Nephron (organoid): ENCODE measurements around the gene SAP30L.

ENCODE experiments used
- H3K27ac Mint-ChIP-seq, 3 experiments: 2 replicates each; pipeline ENCODE4 v1.8.0; 2020; ENCODE audit warnings: mixed read lengths in 3 of 3, mild to moderate bottlenecking in 2 of 3, moderate library complexity in 1 of 3
- H3K27me3 Mint-ChIP-seq: 2 replicates; pipeline ENCODE4 v1.8.0; 2021; ENCODE audit warnings: low read depth, mild to moderate bottlenecking, moderate library complexity, mixed read lengths
- H3K36me3 Mint-ChIP-seq: 2 replicates; pipeline ENCODE4 v1.8.0; 2020; ENCODE audit warnings: low read depth, mixed read lengths
- H3K4me1 Mint-ChIP-seq: 2 replicates; pipeline ENCODE4 v1.8.0; 2020; ENCODE audit warnings: mixed read lengths
- H3K4me3 Mint-ChIP-seq, 3 experiments: 2 replicates each; pipeline ENCODE4 v1.8.0; 2020; ENCODE audit warnings: mild to moderate bottlenecking in 3 of 3, mixed read lengths in 3 of 3, moderate library complexity in 2 of 3
- H3K9me3 Mint-ChIP-seq: 2 replicates; pipeline ENCODE4 v1.8.0; 2020; ENCODE audit warnings: mixed read lengths
- TF ChIP-seq, protein P1 (sequence below), 3 experiments: fragments of 200-600 bp; sonication (generic); IDR thresholded peaks; one replicate each; pipeline ENCODE4 v1.5.0; 2021; ENCODE audit warnings: antibody characterized with exemption in 3 of 3; ENCODE audit not compliant: unreplicated experiment in 3 of 3

Gene SAP30L

DNA sequence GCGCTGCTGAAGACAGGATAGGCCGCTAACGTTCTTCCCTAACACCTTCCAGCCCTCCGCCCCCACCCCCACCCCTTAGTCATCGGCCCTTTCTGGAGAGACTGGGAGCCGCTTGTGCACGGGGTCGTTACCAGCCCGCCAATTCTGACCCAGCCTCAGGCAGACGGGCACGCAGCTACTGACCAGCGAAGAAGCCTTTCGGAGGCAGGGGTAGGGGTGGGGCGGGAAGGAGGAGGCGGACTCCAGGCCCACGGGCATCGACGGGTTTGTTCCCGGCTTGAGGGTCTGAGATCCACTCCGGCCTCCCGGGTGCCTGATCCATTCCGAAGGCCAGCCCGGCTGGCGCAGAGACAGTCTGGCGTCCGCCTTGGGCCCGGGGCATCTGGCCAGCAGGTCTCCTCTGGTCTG is 33.0 kb downstream of the SAP30L start:
- peaks cover 54% of the 10 kb centered on the region for H3K4me1 Mint-ChIP-seq
- no peak overlapping the region for H3K4me3 Mint-ChIP-seq
- H3K36me3 Mint-ChIP-seq: no peaks in the 10 kb centered on the region
- TF ChIP-seq, protein P1, sequence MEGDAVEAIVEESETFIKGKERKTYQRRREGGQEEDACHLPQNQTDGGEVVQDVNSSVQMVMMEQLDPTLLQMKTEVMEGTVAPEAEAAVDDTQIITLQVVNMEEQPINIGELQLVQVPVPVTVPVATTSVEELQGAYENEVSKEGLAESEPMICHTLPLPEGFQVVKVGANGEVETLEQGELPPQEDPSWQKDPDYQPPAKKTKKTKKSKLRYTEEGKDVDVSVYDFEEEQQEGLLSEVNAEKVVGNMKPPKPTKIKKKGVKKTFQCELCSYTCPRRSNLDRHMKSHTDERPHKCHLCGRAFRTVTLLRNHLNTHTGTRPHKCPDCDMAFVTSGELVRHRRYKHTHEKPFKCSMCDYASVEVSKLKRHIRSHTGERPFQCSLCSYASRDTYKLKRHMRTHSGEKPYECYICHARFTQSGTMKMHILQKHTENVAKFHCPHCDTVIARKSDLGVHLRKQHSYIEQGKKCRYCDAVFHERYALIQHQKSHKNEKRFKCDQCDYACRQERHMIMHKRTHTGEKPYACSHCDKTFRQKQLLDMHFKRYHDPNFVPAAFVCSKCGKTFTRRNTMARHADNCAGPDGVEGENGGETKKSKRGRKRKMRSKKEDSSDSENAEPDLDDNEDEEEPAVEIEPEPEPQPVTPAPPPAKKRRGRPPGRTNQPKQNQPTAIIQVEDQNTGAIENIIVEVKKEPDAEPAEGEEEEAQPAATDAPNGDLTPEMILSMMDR (IDR thresholded peaks at IDR 0.05; ENCODE audit: unreplicated experiment in 3 of 3): no peak
- no peaks in the 10 kb centered on the region for H3K9me3 Mint-ChIP-seq
- H3K27ac Mint-ChIP-seq: no peak overlapping the region
- H3K27me3 Mint-ChIP-seq: peaks cover 100% of the 10 kb centered on the region

DNA sequence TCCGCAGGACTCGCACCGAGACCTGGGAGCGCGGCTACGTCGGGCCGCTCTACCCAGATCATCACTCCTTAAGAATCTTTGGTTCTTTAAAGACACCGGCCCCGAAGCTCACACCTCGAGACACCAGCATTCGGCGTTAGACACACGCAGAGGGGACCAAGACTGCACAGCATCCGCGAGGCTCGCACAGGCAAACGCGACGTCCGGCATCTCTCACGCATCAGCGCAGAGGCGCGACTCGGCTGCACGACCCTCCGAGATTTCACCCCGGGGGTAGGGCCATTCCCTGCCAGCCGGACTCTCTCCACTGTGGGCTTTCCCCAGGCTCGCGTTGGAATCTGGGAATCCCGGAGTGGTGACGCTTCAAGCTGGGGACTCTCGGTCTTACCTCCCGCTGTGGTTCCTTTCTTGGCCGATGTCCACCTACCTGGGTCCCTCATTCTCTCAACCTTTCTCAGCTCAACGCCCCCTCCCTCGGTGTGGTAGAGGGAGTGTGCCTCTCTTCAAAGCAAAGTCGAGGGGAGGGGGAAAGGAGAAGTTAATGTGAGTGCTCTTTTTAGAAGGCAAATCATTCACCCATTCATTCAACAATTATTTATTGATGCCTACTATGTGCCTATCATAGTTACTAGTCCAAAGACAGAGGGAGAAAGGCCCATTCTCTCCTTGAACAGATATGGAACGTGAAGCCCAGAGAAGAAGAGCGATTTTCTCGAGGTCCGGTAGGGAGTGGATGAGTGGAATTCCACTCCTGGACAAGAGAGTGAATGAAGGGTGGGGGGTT is 33.6 kb downstream of the SAP30L start:
- peaks cover 100% of the 10 kb centered on the region for H3K27me3 Mint-ChIP-seq
- no peak overlapping the region for H3K27ac Mint-ChIP-seq
- H3K9me3 Mint-ChIP-seq: no peaks in the 10 kb centered on the region
- peak overlapping the region; percentile 34 to 68 (median 43) for H3K4me3 Mint-ChIP-seq
- peaks cover 53% of the 10 kb centered on the region for H3K4me1 Mint-ChIP-seq
- TF ChIP-seq, protein P1 (IDR thresholded peaks at IDR 0.05; ENCODE audit: unreplicated experiment in 3 of 3): no peak
- no peaks in the 10 kb centered on the region for H3K36me3 Mint-ChIP-seq

DNA sequence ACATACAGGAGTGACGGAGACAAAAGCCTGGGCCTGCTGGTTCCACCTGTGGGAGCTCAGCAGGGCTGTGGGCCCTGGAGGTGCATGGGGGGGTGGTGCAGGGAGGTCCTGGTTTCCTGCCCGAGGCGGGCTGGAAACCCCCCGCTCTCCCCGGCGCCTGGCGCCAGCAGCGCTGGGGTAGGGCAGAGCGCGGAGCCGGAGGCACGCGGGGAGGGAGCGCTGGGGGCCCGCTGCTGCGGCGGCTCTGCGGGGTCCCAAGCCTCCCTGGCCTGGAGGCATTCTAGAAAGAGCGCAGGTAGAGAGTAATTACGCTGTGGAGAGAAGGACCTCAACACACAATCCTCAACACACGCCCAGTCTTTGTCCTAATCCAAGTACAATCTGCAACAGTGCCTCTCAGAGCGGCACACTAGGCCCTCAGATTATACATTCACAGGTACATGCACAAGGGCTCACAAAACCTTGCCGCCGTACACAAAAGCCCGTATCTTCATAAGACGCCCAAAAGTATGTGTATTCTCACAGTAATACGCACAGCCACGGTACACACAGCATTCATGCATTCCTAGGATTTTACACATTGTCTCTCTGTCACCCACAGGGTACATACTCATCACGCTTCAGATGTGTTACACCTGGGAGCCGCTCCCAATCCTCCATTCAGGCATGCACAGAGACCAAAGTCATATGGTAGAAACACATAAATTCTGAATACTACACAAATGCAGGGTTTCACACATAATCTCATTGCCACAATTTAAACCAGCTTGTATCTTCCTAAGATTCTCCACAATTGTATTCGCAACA is 34.4 kb downstream of the SAP30L start:
- Mint-ChIP-seq H3K9me3 (no peaks in the 10 kb centered on the region), H3K4me3 (peak overlapping the region in 1 of 3 experiments; percentile 2), H3K27ac (no peak overlapping the region), H3K36me3 (no peaks in the 10 kb centered on the region), H3K4me1 (peaks cover 45% of the 10 kb centered on the region), H3K27me3 (peaks cover 100% of the 10 kb centered on the region)
- TF ChIP-seq, protein P1 (IDR thresholded peaks at IDR 0.05; ENCODE audit: unreplicated experiment in 3 of 3): no peak

DNA sequence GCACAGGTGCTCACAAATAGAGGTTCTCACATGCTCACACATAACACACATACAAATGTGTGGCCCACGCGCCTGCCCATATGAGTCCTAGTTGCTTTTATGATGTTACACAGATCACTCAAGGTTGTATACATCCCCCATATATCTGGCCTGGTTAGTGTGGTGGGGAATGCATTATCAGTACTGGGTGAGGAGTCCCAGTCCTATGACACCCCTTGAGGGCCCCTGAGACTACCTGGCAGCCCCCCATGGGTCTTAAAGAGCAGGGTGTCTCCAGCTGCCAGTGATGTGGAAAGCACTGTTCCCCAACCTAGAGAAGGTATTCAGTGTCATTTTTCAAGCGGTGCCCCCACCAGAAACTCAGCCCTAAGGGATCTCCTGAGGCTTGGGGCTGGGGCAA is 35.0 kb downstream of the SAP30L start:
- H3K4me1 Mint-ChIP-seq: peaks cover 40% of the 10 kb centered on the region
- H3K4me3 Mint-ChIP-seq: no peak overlapping the region
- no peaks in the 10 kb centered on the region for H3K9me3 Mint-ChIP-seq
- no peaks in the 10 kb centered on the region for H3K36me3 Mint-ChIP-seq
- peaks cover 100% of the 10 kb centered on the region for H3K27me3 Mint-ChIP-seq
- TF ChIP-seq, protein P1 (IDR thresholded peaks at IDR 0.05; ENCODE audit: unreplicated experiment in 3 of 3): no peak
- no peak overlapping the region for H3K27ac Mint-ChIP-seq

DNA sequence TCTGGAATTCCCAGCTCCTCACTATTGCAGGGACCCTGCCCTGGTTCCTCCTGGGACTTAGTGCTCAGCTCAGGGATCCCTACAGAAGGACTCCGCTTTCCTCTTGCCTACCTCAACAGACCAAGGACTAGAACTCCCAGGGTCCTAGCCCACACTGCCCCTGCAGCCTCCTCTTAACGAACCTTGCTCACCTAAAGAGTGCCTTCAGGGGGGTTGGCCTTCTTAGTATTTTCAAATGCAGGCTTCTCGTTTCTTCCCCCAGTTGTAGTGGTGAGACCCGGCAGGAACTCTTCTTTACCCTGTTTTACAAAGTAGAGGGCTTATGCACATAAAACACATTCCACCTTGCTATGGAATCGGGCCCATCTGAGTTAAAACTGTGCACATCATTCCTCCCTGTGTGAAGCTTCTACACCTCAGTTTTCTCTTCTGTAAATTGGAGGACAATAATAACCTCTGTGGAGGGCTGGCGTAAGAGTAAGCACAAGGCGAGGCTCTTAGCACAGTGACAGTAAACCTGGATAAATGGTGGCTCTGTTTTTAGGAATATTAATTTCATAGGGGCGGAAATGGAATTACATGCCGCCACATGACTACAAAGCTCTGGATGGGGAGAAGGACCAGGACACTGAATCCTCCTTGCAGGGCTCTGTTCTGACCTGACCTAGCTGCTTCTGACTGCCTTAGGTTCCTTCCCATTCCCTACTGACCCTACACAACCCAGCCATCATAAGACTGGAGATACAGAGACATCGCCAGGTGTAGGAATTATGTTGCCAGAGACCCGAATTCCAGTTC is 36.0 kb downstream of the SAP30L start:
- Mint-ChIP-seq H3K27ac (no peak overlapping the region), H3K9me3 (no peaks in the 10 kb centered on the region), H3K27me3 (peaks cover 100% of the 10 kb centered on the region), H3K36me3 (no peaks in the 10 kb centered on the region), H3K4me1 (peaks cover 34% of the 10 kb centered on the region), H3K4me3 (no peak overlapping the region)
- TF ChIP-seq, protein P1 (IDR thresholded peaks at IDR 0.05; ENCODE audit: unreplicated experiment in 3 of 3): no peak
